HFF-Myc (cell line): ENCODE measurements around the gene DPF3.

ENCODE experiments used
- DNase-seq: peaks from one replicate; pipeline ENCODE4 v3.0.0-alpha.2; 2011; ENCODE audit warnings: low read depth; ENCODE audit errors: extremely low read depth
- H3K4me3 ChIP-seq: replicated peaks from 2 replicates; pipeline ENCODE4 v1.5.1; 2011; ENCODE audit warnings: low read depth, mild to moderate bottlenecking, control low read depth, low read length
- TF ChIP-seq, protein P1 (sequence below): IDR thresholded peaks from 2 replicates; pipeline ENCODE4 v1.5.1; 2012; ENCODE audit warnings: mild to moderate bottlenecking, low read depth, low read length, control low read depth; ENCODE audit errors: missing control alignments

DPF3 gene

DNA sequence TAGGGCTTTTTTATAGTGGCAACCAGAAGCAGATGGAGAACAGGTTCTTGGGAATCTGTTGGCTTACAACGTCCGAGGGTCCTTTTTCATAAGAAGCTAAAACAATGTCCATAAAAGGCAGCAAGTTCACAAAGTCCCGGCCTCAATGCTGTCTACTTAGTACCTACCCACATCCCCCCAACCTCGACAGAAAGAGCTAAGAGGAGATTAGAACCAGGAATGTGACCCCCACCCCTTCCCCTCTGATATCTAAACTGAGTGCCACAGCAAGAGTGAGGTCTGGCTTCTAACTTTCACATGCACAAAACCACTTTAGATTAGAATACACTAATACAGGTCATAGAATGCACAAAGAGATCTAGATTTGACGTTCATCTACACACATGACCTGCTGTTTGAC, 4.5 kb downstream of the DPF3 start:
- DNase-seq = no peak
- TF ChIP-seq, protein P1, sequence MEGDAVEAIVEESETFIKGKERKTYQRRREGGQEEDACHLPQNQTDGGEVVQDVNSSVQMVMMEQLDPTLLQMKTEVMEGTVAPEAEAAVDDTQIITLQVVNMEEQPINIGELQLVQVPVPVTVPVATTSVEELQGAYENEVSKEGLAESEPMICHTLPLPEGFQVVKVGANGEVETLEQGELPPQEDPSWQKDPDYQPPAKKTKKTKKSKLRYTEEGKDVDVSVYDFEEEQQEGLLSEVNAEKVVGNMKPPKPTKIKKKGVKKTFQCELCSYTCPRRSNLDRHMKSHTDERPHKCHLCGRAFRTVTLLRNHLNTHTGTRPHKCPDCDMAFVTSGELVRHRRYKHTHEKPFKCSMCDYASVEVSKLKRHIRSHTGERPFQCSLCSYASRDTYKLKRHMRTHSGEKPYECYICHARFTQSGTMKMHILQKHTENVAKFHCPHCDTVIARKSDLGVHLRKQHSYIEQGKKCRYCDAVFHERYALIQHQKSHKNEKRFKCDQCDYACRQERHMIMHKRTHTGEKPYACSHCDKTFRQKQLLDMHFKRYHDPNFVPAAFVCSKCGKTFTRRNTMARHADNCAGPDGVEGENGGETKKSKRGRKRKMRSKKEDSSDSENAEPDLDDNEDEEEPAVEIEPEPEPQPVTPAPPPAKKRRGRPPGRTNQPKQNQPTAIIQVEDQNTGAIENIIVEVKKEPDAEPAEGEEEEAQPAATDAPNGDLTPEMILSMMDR = no peak
- no peak overlapping the region for H3K4me3 ChIP-seq

DNA sequence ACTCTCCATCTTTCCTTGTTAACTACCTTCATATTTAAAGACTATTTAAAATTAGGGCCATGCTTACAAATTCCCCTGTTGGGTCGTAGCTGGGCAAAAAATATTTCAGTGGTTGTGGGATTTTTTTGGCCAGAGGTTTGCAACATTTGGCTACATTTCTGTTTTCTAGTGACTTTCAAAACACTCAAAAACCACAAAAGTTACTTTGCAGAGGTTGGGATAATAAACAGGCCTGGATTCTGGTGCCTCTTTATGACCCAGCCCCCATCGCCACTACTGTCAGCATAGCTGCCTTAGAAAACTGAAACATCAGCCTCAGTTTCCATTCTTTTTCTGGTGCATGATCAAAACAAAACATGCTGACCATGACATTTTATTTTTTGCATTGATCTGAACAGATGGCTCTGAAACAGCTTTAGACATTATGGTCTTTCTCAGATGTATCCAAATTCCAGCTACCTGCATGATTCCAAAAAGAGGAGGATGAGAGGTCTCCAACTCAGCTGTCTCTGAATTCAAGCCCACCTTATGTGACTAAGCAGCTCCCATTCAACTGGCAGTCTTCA, 5.2 kb downstream of the DPF3 start:
- TF ChIP-seq, protein P1 = no peak
- H3K4me3 ChIP-seq = no peak overlapping the region
- no peak for DNase-seq

DNA sequence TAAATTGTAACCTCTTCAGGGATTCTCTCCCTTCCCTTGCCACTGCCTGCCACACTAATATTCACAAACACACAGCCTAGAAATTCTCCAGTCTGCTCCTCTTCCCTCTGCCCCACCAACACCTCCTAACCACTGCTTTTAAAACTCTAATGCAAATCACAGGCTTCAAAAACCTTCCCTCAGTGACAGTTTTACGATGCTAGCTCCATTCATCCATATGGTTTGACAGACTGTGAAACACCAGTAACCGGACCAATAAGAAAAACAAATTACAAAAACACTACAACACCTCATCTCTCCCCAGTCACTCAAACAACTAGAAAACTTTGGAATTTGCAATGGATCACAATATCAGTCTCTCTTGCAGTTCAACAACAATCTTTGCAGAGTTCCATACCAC, 5.7 kb downstream of the DPF3 start:
- TF ChIP-seq, protein P1 = no peak
- H3K4me3 ChIP-seq = no peak overlapping the region
- no peak for DNase-seq

DNA sequence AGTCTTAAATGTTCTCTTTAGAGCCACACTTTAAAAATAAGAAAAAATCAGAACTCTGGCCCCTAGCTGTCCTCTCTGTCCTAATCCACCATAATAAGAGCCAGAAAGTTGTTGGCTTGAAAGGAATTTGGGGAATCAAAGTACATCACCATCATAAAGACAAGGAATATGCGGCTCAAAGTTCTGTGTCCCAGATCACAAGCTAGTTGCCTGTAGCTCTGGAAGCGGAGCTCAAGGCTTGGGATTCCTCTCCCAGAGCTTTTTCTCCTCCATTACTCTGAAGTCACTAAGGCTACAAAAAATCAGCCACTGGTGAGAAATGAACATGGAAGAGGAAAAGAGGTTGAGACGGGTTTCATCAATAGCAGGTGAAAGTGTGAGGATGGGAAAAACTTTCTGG, 6.4 kb downstream of the DPF3 start:
- no peak overlapping the region for H3K4me3 ChIP-seq

DNA sequence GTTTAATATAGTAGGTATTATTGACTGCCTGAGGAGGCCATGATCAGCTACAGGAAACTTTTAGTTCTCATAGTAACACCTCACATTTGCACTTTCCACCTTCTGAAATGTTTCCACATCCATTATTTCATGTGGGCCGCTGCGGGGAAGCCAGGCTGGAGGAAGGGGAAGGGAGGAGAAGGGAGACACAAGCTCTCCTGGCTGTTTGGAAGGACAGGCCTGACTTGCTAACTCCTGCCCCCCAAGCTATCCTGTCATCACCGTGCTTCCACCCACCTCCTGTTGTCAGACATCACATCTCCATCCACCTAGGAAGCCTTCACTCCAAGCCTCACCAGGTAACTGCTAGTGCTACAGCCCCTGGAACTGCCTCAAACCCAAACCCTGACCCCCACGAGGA, 9.5 kb downstream of the DPF3 start:
- H3K4me3 ChIP-seq = no peak overlapping the region
- no peak for DNase-seq
- TF ChIP-seq, protein P1 = no peak

More for the DNA sequence above, 6.4 kb downstream of the DPF3 start:
- TF ChIP-seq, protein P1 = no peak
- no peak for DNase-seq

DNA sequence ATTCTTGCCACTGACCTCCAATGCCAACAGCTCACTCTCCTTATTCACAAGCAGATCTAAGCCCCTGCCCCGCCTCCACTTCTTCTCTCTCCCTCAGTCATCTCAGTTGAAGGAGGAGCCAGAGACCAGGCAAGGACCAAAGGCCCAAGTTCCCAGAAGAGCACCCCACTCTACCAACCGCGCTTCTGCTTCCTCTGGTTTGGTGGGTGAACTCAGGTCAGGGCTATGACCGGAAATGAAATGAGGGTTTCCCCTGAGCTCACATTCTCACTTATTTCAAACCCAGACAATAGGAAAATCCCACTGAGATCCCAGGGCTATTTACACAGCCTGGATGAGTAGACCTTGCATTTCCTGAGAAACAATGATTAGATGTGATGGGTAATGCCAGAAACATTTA, 9.9 kb downstream of the DPF3 start:
- no peak for DNase-seq
- TF ChIP-seq, protein P1 = no peak
- no peak overlapping the region for H3K4me3 ChIP-seq

DNA sequence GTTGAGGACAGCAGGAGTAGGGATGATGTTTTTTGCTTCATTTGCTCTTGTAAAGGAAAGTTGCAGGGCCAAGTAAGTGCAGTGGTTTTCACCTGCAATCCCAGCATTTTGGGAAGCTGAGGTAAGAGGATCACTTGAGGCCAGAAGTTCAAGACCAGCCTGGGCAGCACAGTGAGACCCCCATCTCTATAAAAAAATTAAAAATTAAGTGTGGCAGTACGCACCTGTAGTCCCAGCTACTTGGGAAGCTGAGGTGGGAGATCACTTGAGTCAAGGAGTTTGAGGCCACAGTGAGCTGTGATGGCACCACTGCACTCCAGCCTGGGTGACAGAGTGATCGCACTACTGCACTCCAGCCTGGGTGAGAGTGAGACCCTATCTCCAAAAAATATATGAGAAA, 10.8 kb downstream of the DPF3 start:
- no peak overlapping the region for H3K4me3 ChIP-seq
- no peak for DNase-seq
- TF ChIP-seq, protein P1 = no peak
